GM12878 (cell line): ENCODE data around the gene CHRNG. TPM values are rescaled to one million over a fixed set of nuclear protein-coding genes. Genes with fewer than 3 reads are reported as not detected.

Source experiments
- BHLHE40 ChIP-seq, 2 experiments: fragments of 450-650 bp in 1 of 2; IDR thresholded peaks; 2 replicates each; pipeline ENCODE4 v1.6.1; 2011 to 2017; ENCODE audit warnings: low read depth in 2 of 2, borderline replicate concordance in 1 of 2, improper control_type of control experiment in 1 of 2, low read length in 1 of 2, mild to moderate bottlenecking in 1 of 2
- BMI1 ChIP-seq: fragments of 450-650 bp; IDR thresholded peaks from 2 replicates; pipeline ENCODE4 v1.6.1; 2016; ENCODE audit warnings: mild to moderate bottlenecking, moderate library complexity, borderline replicate concordance
- CBX5 ChIP-seq: sonication (generic); IDR thresholded peaks from 2 replicates; pipeline ENCODE4 v1.6.1; 2016; ENCODE audit warnings: low read depth, moderate library complexity, mild to moderate bottlenecking, inconsistent platforms
- HSF1 ChIP-seq: fragments of 150-350 bp; IDR thresholded peaks from 2 replicates; pipeline ENCODE4 v1.6.1; 2014; ENCODE audit warnings: mild to moderate bottlenecking, low read depth, low read length
- IKZF2 ChIP-seq, 2 experiments: fragments of 450-650 bp; IDR thresholded peaks; 2 replicates each; pipeline ENCODE4 v1.6.1; 2017; ENCODE audit warnings: mild to moderate bottlenecking in 2 of 2, moderate library complexity in 2 of 2
- KAT2A ChIP-seq: conservative IDR thresholded peaks from 2 replicates; pipeline ENCODE4 v1.6.1; 2011; ENCODE audit warnings: low read depth, low read length; ENCODE audit not compliant: control insufficient read depth
- LARP7 ChIP-seq: fragments of 450-650 bp; IDR thresholded peaks from 2 replicates; pipeline ENCODE4 v1.6.1; 2017; ENCODE audit warnings: mild to moderate bottlenecking
- MYB ChIP-seq: fragments of 150-350 bp; IDR thresholded peaks from 2 replicates; pipeline ENCODE4 v1.6.1; 2014; ENCODE audit warnings: mild to moderate bottlenecking, low read depth, low read length, borderline replicate concordance
- NRF1 ChIP-seq: conservative IDR thresholded peaks from 2 replicates; pipeline ENCODE4 v1.6.1; 2011; ENCODE audit warnings: mild to moderate bottlenecking, low read depth, low read length, improper control_type of control experiment
- PML ChIP-seq: IDR thresholded peaks from 2 replicates; pipeline ENCODE4 v1.6.1; 2012; ENCODE audit warnings: low read length, inconsistent platforms
- POLR2A ChIP-seq: IDR thresholded peaks from 2 replicates; pipeline ENCODE4 v1.6.1; 2011; ENCODE audit warnings: low read depth, mild to moderate bottlenecking, low read length
- POLR2AphosphoS5 ChIP-seq: IDR thresholded peaks from 2 replicates; pipeline ENCODE4 v1.6.1; 2011; ENCODE audit warnings: mild to moderate bottlenecking, low read length, inconsistent platforms
- REST ChIP-seq: IDR thresholded peaks from 2 replicates; pipeline ENCODE4 v1.6.1; 2012; ENCODE audit warnings: mild to moderate bottlenecking, low read depth, low read length
- RUNX3 ChIP-seq: IDR thresholded peaks from 2 replicates; pipeline ENCODE4 v1.6.1; 2012; ENCODE audit warnings: low read length, inconsistent platforms
- SMAD1 ChIP-seq: fragments of 450-650 bp; IDR thresholded peaks from 2 replicates; pipeline ENCODE4 v1.6.1; 2018; ENCODE audit warnings: mild to moderate bottlenecking, low read depth; ENCODE audit not compliant: partially characterized antibody
- SMC3 ChIP-seq: IDR thresholded peaks from 2 replicates; pipeline ENCODE4 v1.6.1; 2011; ENCODE audit warnings: low read length, improper control_type of control experiment, borderline replicate concordance
- SRF ChIP-seq, 2 experiments: IDR thresholded peaks; 2 replicates each; pipeline ENCODE4 v1.6.1; 2011; ENCODE audit warnings: low read depth in 2 of 2, low read length in 2 of 2, mild to moderate bottlenecking in 1 of 2, moderate library complexity in 1 of 2
- STAT1 ChIP-seq: fragments of 450-650 bp; conservative IDR thresholded peaks from 2 replicates; pipeline ENCODE4 v1.6.1; 2014; ENCODE audit warnings: antibody characterized with exemption, mild to moderate bottlenecking
- TAF1 ChIP-seq: IDR thresholded peaks from 2 replicates; pipeline ENCODE4 v1.6.1; 2011; ENCODE audit warnings: mild to moderate bottlenecking, low read depth, low read length, borderline replicate concordance
- ZNF217 ChIP-seq: fragments of 450-650 bp; IDR thresholded peaks from 2 replicates; pipeline ENCODE4 v1.6.1; 2017; ENCODE audit warnings: antibody characterized with exemption, mild to moderate bottlenecking
- ZNF274 ChIP-seq: IDR thresholded peaks from one replicate; pipeline ENCODE4 v1.8.0; 2011; ENCODE audit not compliant: insufficient read length, insufficient read depth
- ZNF384 ChIP-seq: IDR thresholded peaks from 2 replicates; pipeline ENCODE4 v1.6.1; 2012; ENCODE audit warnings: low read depth, mild to moderate bottlenecking, low read length, improper control_type of control experiment, borderline replicate concordance
- ZZZ3 ChIP-seq: IDR thresholded peaks from 2 replicates; pipeline ENCODE4 v1.6.1; 2011; ENCODE audit warnings: low read depth; ENCODE audit not compliant: control insufficient read depth, insufficient read length
- polyA plus RNA-seq, 11 experiments: library from polyadenylated mRNA; depleted of rRNA in 4 of 11; unstranded in 6 of 11; stranded (reverse) in 5 of 11; fragments of >200 nt; fragmentation: Nextera tagmentation in 4 of 11; fragmentation: Illumina TruSeq in 1 of 11; extraction: Ambion mirVana in 4 of 11; extraction: Trizol in 1 of 11; gene quantifications; 1 replicate in 1 of 11; 2 replicates in 10 of 11; pipeline versions ENCODE4 v1.2.1 to v1.2.3, GENCODE V29; 2011 to 2016; ENCODE audit warnings: inconsistent platforms in 2 of 11, missing spikeins in 2 of 11, low read depth in 1 of 11
- total RNA-seq, 4 experiments: library from RNA; depleted of rRNA in 3 of 4; stranded (reverse); fragments of >200 nt in 3 of 4; fragmentation: Illumina TruSeq in 1 of 4; extraction: Trizol in 1 of 4; gene quantifications; 2 replicates each; pipeline versions ENCODE4 v1.2.1 to v1.2.3, GENCODE V29; 2013 to 2021

The CHRNG gene
- total and polyA plus RNA-seq, 10 of the 15 experiments (the other 5 are each of a cell fraction or from before 2014, with no cell fraction given), result 0.17 TPM; not detected in 9

- TF ChIP-seq LARP7 (peak; percentile 84), BHLHE40 (IDR thresholded peaks at IDR 0.05; ENCODE audit: borderline replicate concordance in 1 of 2, low read depth in 2 of 2, low read length in 1 of 2) (peak; percentile 90 to 94), BMI1 (no peak), POLR2AphosphoS5 (peak; percentile 94), ZNF384 (no peak), MYB (no peak), PML (peak; percentile 83), NRF1 (peak; percentile 88), ZNF274 (no peak), IKZF2 (IDR thresholded peaks at IDR 0.05) (peak; percentile 34 to 49; a peak in 2 of 4 replicates), CBX5 (peak; percentile 30; the same call in 1 of the 2 replicates), REST (peak; percentile 55), SMC3 (no peak), SRF (IDR thresholded peaks at IDR 0.05; ENCODE audit: low read depth in 2 of 2, low read length in 2 of 2) (peak in 1 of 2 experiments; percentile 86; a peak in 3 of 4 replicates), SMAD1 (no peak), POLR2A (peak; percentile 97), HSF1 (no peak), KAT2A (no peak), ZNF217 (no peak), RUNX3 (peak; percentile 66), TAF1 (peak; percentile 84; the same call in 1 of the 2 replicates), STAT1 (no peak; the same call in 1 of the 2 replicates), ZZZ3 (no peak)
Measured at GRCh38 chr2:232550354-232551249, 11.1 kb downstream of the CHRNG start, which contains the start of the genes EIF4E2 and TIGD1 (continued).
